8988T (cell line): ENCODE data around the gene RASSF3.
"Not testable (repeated sequence)": the region's sequence is repeated elsewhere in the genome, so short reads cannot be mapped to it uniquely, and the experiment has no call there.

Experiments used
- DNase-seq: peaks from one replicate; pipeline ENCODE4 v3.0.0; 2011

Gene RASSF3

GRCh38 chr12:64598831-64599230, 11.5 kb upstream of the RASSF3 start:
- no peak for DNase-seq

GRCh38 chr12:64600164-64600561, 10.1 kb upstream of the RASSF3 start:
- no peak for DNase-seq

DNA sequence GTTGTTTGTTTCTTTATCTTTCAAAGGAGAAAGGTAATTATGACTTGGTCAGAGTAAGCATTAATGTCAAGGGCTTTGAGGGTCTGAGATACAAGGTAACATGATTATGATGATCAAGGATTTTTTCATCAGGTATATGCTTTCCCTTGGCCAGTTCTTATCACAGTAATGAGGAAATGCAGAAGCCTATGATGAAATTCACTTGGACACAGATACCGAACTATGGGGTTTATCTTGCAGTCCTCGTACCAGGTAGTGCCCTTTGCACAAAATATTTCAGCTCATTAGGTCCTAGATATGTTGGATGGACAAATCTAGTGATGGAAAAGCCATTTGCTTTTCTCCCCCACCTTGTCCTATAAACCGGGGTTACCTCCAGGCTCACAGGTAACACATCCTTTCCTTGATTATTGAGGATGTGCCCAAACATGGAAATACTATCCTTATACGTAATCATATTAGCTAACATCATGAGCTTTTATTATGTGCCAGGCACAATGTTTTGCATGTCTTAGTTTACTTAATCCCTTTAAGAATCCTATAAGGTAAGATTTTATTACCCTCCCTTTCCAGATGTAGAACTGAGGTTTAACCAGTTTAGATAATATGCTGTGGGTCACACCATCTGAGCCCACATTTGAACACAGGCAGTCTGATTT, 7.0 kb upstream of the RASSF3 start:
- no peak for DNase-seq

DNA sequence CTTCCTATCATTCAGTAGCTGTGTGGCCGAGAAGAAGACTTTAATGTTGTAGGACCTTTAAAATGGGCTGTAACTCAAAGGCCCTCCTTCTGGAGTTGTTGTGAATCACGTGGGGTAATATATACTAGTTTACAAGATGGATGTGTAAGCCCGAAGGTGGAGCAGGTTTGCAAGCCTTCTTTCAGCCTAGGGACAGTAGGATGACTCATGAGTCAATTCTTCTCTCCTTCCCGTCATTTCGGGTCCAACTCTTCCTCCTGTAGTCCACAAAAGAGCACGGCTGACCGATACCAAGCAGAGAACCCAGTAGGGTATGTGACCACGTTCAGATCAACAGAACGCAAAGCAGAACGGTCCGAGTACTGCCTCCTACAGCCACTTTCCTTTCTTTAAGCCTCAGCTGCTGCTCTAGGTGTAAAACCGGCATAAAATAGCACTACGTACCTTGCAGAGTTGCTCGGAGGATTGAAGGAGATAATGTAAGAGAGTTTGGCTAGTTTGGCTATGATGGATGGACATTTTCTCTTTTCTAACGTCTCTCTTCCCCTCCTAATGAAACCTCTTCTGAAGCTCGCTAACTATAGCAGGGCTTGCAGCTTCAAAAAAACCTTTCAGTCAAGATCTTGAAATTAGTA, 1.3 kb upstream of the RASSF3 start:
- peak; percentile 31 for DNase-seq

GRCh38 chr12:64609536-64610078, 688 bp upstream of the RASSF3 start:
- DNase-seq, result no peak

DNA sequence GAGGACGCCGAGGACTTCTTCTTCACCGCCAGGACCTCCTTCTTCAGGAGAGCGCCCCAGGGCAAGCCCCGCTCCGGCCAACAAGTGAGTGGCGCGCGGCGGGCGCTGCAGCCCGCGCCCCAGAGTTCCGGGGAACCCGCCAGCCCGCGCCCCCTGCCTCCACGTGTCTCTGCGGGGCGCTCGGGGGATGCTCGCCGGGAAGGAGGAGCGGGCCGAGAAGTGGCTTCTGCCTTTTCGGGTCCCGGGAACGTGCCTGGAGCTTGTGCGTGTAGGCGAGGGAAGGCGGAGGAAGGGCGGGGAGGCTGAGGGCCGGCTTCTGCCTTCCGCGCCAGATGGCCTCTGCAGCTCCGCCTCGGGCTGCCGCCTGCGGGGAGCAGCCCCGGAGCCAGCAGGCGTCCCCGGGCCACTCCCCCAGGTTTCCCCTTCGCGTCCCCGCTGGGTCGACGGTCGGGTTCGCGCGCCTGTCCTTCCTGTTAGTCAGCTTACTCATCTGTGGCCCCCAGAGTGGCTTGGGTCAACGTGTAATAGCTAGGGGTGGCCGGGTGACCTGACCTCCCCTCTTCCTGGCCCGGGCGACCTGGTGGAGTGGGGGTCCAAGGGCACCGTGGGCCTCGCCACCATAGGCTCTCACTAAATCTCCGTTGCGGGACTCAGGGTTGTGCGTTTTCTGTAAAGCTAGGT, 505 bp downstream of the RASSF3 start:
- DNase-seq, result peak; percentile 46

DNA sequence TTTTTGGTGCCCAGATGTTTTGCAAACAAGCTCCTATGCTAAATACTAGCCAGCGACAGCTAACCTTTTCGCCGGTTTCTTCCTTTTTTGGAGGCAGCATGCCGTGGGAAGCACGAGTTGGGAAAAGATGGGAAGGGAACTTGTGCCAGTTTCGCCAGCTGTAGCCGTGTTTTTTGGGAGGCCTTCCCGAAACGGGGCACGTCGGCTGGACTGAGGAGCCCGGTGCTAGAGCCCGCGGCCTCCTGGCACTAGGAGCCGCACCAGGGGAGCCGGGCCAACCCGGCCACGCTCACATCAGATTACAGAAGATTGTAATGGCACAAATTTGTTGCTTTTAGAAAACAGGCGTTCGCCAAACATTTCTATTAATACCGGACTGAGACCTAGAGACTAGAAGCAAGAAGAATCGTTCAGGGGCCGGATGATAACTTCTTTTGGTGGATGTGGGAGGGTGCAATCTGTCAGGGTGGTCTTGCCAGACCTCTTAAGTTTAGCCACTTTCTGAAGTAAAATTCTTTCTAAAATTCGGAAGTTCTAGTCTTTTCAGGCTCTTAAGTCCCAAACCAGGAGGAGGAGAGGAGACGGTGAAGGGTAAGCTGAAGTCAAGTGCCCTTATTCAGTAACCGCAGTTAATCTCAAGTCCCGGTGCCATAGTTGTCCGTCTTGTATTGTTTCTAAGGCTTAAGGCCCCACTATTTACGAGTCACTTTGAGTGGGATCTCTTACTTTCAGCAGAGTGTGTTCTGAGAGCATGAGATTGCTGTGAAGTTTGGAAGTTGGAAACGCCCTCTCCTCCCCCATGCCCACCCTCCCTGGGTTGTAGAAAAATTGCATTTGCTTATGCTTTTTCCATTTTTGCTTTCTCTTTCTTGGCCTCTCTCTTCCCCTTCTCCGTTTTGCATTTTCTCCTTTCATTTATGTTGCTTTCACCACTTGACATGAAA, 1.3 kb downstream of the RASSF3 start:
- DNase-seq, result peak; percentile 18

DNA sequence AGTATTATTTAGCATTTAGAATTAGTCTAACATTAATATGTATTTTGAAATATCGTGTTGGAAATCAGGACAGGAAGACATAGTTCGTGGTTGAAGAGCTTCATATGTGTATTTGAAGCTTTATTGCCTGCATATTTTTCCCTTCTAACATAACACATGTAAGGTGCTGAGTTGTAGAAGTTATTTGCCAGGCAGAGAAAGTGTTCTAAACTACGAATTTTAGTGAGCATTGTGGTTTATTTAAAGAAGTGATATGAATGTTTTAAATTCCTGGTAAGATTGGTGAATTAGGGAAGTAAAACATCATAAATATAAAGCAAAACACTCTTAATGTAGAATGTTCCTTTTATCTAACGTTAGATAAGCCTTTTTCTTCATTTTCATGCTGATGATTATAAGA, 2.5 kb downstream of the RASSF3 start:
- DNase-seq, result no peak

DNA sequence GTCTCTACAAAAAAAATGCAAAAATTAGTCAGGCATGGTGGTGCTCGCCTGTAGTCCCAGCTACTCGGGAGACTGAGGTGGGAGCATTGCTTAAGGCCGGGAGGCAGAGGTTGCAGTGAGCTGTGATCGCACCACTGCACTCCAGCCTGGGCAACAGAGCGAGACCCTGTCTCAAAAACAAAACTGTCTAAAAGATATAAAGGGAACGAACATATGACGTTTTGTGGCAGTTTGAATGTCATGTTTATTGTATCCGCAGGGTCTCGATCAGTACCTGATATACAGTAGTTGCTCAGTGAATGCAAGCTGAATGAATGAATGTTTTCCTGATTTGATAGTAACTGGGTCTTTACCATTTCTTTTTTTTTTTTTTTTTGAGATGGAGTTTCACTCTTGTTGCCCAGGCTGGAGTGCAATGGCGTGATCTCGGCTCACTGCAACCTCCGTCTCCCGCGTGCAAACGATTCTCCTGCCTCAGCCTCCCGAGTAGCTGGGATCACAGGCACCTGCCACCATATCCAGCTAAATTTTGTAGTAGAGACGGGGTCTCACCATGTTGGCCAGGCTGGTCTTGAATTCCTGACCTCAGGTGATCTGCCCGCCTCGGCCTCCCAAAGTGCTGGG, 3.6 kb downstream of the RASSF3 start:
- not testable (repeated sequence) for DNase-seq

GRCh38 chr12:64616201-64616600, 5.9 kb downstream of the RASSF3 start:
- DNase-seq, result no peak

DNA sequence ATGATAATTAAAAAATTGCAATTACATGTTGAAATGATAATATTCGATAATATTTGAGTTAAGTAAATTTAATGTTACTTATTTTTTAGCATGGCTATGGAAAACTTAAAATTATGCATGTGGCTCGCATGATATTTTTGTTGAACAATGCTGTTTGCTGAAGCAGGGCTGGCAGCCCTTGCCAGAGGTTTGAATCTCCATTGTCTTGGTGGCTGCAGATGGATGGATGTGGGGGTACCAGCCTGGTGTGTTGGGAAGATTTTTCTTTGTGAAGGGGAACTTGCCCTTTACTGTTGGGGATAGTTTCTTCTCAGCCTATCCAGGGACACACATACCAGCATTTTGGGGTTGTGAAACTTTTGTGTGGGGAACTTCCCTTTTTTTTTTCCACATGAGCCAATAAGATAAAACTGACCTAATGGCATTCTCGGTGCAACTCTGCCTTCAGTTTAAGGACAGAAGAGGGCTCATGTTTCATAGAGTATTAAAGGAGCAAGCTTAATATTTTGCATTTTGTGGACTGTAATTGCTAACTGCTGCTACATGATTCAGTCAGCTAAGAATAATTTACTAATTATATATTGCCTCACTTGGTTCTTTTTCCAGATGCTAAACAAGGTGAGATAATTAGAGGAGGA, 8.8 kb downstream of the RASSF3 start:
- no peak for DNase-seq

GRCh38 chr12:64621257-64621942, 11.1 kb downstream of the RASSF3 start:
- no peak for DNase-seq

GRCh38 chr12:64624035-64624434, 13.7 kb downstream of the RASSF3 start:
- DNase-seq, result no peak

DNA sequence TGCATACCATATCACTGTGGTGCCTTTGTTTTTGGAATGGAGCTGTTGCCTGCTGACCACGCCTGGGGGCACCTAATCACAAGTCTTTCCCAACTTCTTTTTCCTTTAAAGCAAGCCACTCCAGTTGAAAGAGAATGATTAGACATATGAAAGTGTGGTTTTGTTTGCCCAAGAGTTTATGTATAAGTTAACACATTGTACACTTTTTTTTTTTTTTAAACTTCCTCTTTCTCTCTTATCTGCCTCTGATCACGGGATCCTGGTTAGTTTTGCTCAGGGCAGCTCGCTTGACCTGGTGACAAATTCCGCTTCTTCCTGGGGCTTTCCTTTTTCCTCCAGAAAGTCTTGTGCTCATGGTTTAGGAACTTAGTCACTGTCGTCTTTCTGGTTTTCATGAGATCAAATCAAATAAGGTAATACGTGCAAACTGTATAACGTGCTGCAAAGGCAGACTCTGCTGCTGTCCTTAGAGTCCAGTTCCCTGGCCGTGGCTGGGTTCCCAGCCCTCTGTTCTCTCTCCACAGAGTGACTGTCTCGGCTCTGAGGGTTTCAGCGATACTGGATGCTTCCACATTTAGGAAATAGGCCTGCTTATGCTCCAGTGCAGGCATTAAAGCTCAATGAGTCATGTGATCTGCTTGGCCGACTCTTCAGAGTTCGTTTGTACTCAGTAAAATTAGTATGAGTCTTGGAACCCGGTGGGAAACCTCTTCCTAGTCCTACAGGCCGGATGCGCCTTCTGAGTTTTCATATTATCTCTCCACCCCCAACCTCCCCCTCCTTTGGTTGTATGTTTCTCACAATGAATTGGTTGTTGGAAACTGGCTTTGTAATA, 15.2 kb downstream of the RASSF3 start:
- DNase-seq, result peak; percentile 18

GRCh38 chr12:64626588-64626987, 16.3 kb downstream of the RASSF3 start:
- DNase-seq, result not testable (repeated sequence)

GRCh38 chr12:64627771-64628170, 17.5 kb downstream of the RASSF3 start:
- DNase-seq, result no peak

GRCh38 chr12:64631197-64631596, 20.9 kb downstream of the RASSF3 start:
- no peak for DNase-seq

DNA sequence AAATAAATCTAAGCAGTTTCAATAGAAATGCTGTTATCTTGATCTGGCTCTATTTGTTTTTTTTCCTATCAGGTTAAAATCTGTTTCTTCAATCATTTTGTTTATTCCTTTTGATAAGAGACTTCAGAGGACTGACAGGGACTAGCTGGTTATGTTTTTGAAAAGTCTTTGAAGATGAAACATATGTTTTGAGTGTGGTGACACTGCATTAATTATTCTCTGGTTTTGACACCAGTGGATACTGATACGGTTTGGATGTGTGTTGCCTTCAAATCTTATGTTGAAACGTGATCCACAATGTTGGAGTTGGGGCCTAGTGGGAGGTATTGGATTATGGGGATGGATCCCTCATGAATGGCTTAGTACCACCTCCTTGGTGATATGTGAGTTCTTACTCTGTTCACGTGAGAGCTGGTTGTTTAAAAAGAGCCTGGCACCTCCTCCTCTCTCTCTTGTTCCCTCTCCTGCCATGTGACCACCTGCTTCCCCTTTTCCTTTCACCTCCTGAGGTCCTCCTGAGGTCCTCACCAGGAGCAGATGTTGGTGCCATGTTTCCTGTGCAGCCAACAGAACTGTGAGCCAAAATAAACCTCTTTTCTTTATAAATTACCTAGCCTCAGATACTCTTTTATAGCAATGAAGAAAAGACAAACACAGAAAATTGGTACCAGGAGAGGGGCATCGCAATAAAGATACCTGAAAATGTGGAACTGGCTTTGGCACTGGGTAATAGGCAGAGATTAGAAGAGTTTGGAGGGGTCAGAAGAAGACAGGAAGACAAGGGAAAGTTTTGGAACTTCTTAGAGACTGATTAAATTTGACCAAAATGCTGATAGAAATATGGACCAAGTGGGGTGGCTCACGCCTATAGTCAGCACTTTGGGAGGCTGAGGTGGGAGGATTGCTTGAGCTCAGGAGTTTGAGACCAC, 23.0 kb downstream of the RASSF3 start:
- DNase-seq, result no peak

DNA sequence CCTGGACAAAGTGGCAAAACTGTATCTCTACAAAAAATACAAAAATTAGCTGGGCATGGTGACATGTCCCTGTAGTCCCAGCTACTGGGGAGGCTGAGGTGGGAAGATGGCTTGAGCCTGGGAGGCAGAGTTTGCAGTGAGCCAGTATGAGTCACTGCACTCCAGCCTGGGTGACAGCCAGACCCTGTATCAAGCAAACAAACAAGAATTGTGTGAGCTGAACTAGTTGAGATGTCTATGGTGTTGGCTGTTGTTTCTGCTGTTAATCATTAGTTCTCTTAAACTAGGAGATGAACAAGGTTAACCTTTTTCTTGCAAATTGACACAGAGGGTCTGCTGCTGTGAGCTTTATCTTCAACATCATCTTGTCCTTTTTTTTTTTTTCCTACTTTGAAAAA, 23.6 kb downstream of the RASSF3 start:
- no peak for DNase-seq
